Stimulated activated naive CD8-positive, alpha-beta T cell treated with anti-CD3 and anti-CD28 coated beads, Interleukin-15, Interleukin-2, amounts not matched to agents 100 ng/mL and 50 ng/mL, for 24 hours (primary cell): ENCODE results near the gene MDN1.
"Not testable (repeated sequence)": the region's sequence is repeated elsewhere in the genome, so short reads cannot be mapped to it uniquely, and the experiment has no call there.

Source experiments
- H3K27ac Mint-ChIP-seq: one replicate; pipeline ENCODE4 v1.8.0; 2021; ENCODE audit warnings: mild to moderate bottlenecking, mixed read lengths
- H3K27me3 Mint-ChIP-seq: one replicate; pipeline ENCODE4 v1.8.0; 2021; ENCODE audit warnings: mixed read lengths
- H3K36me3 Mint-ChIP-seq: one replicate; pipeline ENCODE4 v1.8.0; 2021; ENCODE audit warnings: low read depth, mixed read lengths
- H3K4me1 Mint-ChIP-seq: one replicate; pipeline ENCODE4 v1.8.0; 2021; ENCODE audit warnings: low read depth, mixed read lengths
- H3K4me3 Mint-ChIP-seq: one replicate; pipeline ENCODE4 v1.8.0; 2021; ENCODE audit warnings: mild to moderate bottlenecking, mixed read lengths
- H3K9me3 Mint-ChIP-seq: one replicate; pipeline ENCODE4 v1.8.0; 2021; ENCODE audit warnings: mixed read lengths

Gene MDN1

GRCh38 chr6:89792881-89793280 is 26.7 kb downstream of the MDN1 start:
- H3K27me3 Mint-ChIP-seq, result no peaks in the 10 kb centered on the region
- peak overlapping the region; percentile 20 for H3K4me3 Mint-ChIP-seq
- H3K4me1 Mint-ChIP-seq, result peaks cover 31% of the 10 kb centered on the region
- H3K36me3 Mint-ChIP-seq, result peaks cover 66% of the 10 kb centered on the region
- H3K27ac Mint-ChIP-seq, result peak overlapping the region; percentile 63
- H3K9me3 Mint-ChIP-seq, result no peaks in the 10 kb centered on the region

GRCh38 chr6:89790403-89790802 is 29.2 kb downstream of the MDN1 start:
- H3K4me3 Mint-ChIP-seq, result no peak overlapping the region
- peaks cover 69% of the 10 kb centered on the region for H3K36me3 Mint-ChIP-seq
- peaks cover 26% of the 10 kb centered on the region for H3K4me1 Mint-ChIP-seq
- H3K27me3 Mint-ChIP-seq, result no peaks in the 10 kb centered on the region
- no peaks in the 10 kb centered on the region for H3K9me3 Mint-ChIP-seq
- no peak overlapping the region for H3K27ac Mint-ChIP-seq

GRCh38 chr6:89789980-89790379 is 29.6 kb downstream of the MDN1 start:
- H3K4me3 Mint-ChIP-seq, result no peak overlapping the region
- H3K27ac Mint-ChIP-seq, result no peak overlapping the region
- H3K27me3 Mint-ChIP-seq, result no peaks in the 10 kb centered on the region
- H3K4me1 Mint-ChIP-seq, result peaks cover 22% of the 10 kb centered on the region
- peaks cover 69% of the 10 kb centered on the region for H3K36me3 Mint-ChIP-seq
- H3K9me3 Mint-ChIP-seq, result no peaks in the 10 kb centered on the region

GRCh38 chr6:89787660-89788328 is 31.8 kb downstream of the MDN1 start:
- H3K9me3 Mint-ChIP-seq, result no peaks in the 10 kb centered on the region
- no peaks in the 10 kb centered on the region for H3K4me1 Mint-ChIP-seq
- no peaks in the 10 kb centered on the region for H3K27me3 Mint-ChIP-seq
- H3K4me3 Mint-ChIP-seq, result no peak overlapping the region
- no peak overlapping the region for H3K27ac Mint-ChIP-seq
- H3K36me3 Mint-ChIP-seq, result peaks cover 72% of the 10 kb centered on the region

GRCh38 chr6:89786970-89787369 is 32.6 kb downstream of the MDN1 start:
- Mint-ChIP-seq H3K27ac (no peak overlapping the region), H3K36me3 (peaks cover 72% of the 10 kb centered on the region), H3K4me1 (no peaks in the 10 kb centered on the region), H3K4me3 (no peak overlapping the region), H3K9me3 (no peaks in the 10 kb centered on the region), H3K27me3 (no peaks in the 10 kb centered on the region)

GRCh38 chr6:89784838-89785237 is 34.8 kb downstream of the MDN1 start:
- Mint-ChIP-seq H3K36me3 (peaks cover 87% of the 10 kb centered on the region), H3K4me1 (no peaks in the 10 kb centered on the region), H3K27me3 (no peaks in the 10 kb centered on the region), H3K9me3 (no peaks in the 10 kb centered on the region), H3K4me3 (no peak overlapping the region), H3K27ac (peak overlapping the region; percentile 5)

GRCh38 chr6:89783293-89783692 is 36.3 kb downstream of the MDN1 start:
- H3K27ac Mint-ChIP-seq, H3K4me3 Mint-ChIP-seq, H3K27me3 Mint-ChIP-seq, H3K4me1 Mint-ChIP-seq, H3K9me3 Mint-ChIP-seq: not testable (repeated sequence)
- peaks cover 82% of the 10 kb centered on the region for H3K36me3 Mint-ChIP-seq

- Mint-ChIP-seq H3K9me3 (no peaks in the 10 kb centered on the region), H3K36me3 (peaks cover 78% of the 10 kb centered on the region), H3K4me3 (no peak overlapping the region), H3K27ac (no peak overlapping the region), H3K27me3 (no peaks in the 10 kb centered on the region), H3K4me1 (no peaks in the 10 kb centered on the region)
These were observed 37.4 kb downstream of the MDN1 start for GRCh38 chr6:89782222-89782621.

- no peaks in the 10 kb centered on the region for H3K27me3 Mint-ChIP-seq
- no peak overlapping the region for H3K4me3 Mint-ChIP-seq
- no peak overlapping the region for H3K27ac Mint-ChIP-seq
- H3K9me3 Mint-ChIP-seq, result no peaks in the 10 kb centered on the region
- peaks cover 82% of the 10 kb centered on the region for H3K36me3 Mint-ChIP-seq
- H3K4me1 Mint-ChIP-seq, result no peaks in the 10 kb centered on the region
These were observed 38.2 kb downstream of the MDN1 start for GRCh38 chr6:89781070-89782034.

- no peaks in the 10 kb centered on the region for H3K27me3 Mint-ChIP-seq
- H3K27ac Mint-ChIP-seq, result no peak overlapping the region
- H3K36me3 Mint-ChIP-seq, result peaks cover 83% of the 10 kb centered on the region
- H3K4me1 Mint-ChIP-seq, result no peaks in the 10 kb centered on the region
- H3K9me3 Mint-ChIP-seq, result no peaks in the 10 kb centered on the region
- H3K4me3 Mint-ChIP-seq, result no peak overlapping the region
These were observed 42.1 kb downstream of the MDN1 start for GRCh38 chr6:89777455-89777854.

- H3K36me3 Mint-ChIP-seq, result peaks cover 82% of the 10 kb centered on the region
These were observed 42.9 kb downstream of the MDN1 start for GRCh38 chr6:89776583-89777233.

GRCh38 chr6:89775150-89775549 is 44.4 kb downstream of the MDN1 start:
- Mint-ChIP-seq H3K36me3 (peaks cover 79% of the 10 kb centered on the region), H3K27ac (no peak overlapping the region), H3K9me3 (no peaks in the 10 kb centered on the region), H3K4me1 (no peaks in the 10 kb centered on the region), H3K27me3 (no peaks in the 10 kb centered on the region), H3K4me3 (no peak overlapping the region)

More at GRCh38 chr6:89776583-89777233, 42.9 kb downstream of the MDN1 start:
- no peaks in the 10 kb centered on the region for H3K4me1 Mint-ChIP-seq
- no peak overlapping the region for H3K4me3 Mint-ChIP-seq
- H3K27ac Mint-ChIP-seq, result no peak overlapping the region
- H3K9me3 Mint-ChIP-seq, result no peaks in the 10 kb centered on the region
- no peaks in the 10 kb centered on the region for H3K27me3 Mint-ChIP-seq

- Mint-ChIP-seq H3K27me3 (no peaks in the 10 kb centered on the region), H3K9me3 (no peaks in the 10 kb centered on the region), H3K4me1 (no peaks in the 10 kb centered on the region), H3K36me3 (peaks cover 72% of the 10 kb centered on the region), H3K4me3 (no peak overlapping the region), H3K27ac (no peak overlapping the region)
These were observed 50.0 kb downstream of the MDN1 start for GRCh38 chr6:89769572-89769971.

GRCh38 chr6:89768324-89768723 is 51.3 kb downstream of the MDN1 start:
- H3K36me3 Mint-ChIP-seq, result peaks cover 66% of the 10 kb centered on the region
- no peak overlapping the region for H3K4me3 Mint-ChIP-seq
- no peaks in the 10 kb centered on the region for H3K9me3 Mint-ChIP-seq
- H3K27me3 Mint-ChIP-seq, result no peaks in the 10 kb centered on the region
- no peaks in the 10 kb centered on the region for H3K4me1 Mint-ChIP-seq
- H3K27ac Mint-ChIP-seq, result no peak overlapping the region

GRCh38 chr6:89763550-89763949 is 56.0 kb downstream of the MDN1 start:
- H3K27me3 Mint-ChIP-seq, result no peaks in the 10 kb centered on the region
- no peak overlapping the region for H3K4me3 Mint-ChIP-seq
- H3K36me3 Mint-ChIP-seq, result peaks cover 62% of the 10 kb centered on the region
- no peaks in the 10 kb centered on the region for H3K9me3 Mint-ChIP-seq
- H3K4me1 Mint-ChIP-seq, result no peaks in the 10 kb centered on the region
- no peak overlapping the region for H3K27ac Mint-ChIP-seq
